GM18909 (cell line): Measurements from ENCODE around the gene PERM1.
"Not testable (repeated sequence)": the region's sequence is repeated elsewhere in the genome, so short reads cannot be mapped to it uniquely, and the experiment has no call there.

ENCODE experiments used
- ATAC-seq: cut with Tn5 transposase; IDR thresholded peaks from one replicate; pipeline ENCODE4 v1.9.1; 2021; ENCODE audit warnings: mild to moderate bottlenecking; ENCODE audit not compliant: unreplicated experiment, poor library complexity

PERM1 gene

GRCh38 chr1:978835-979743, 2.8 kb downstream of the PERM1 start:
- no peak for ATAC-seq

- ATAC-seq = no peak
These were observed 3.6 kb downstream of the PERM1 start for GRCh38 chr1:978069-978834.

GRCh38 chr1:976791-977190, 5.1 kb downstream of the PERM1 start:
- ATAC-seq = not testable (repeated sequence)

- no peak for ATAC-seq
These were observed 5.8 kb downstream of the PERM1 start for GRCh38 chr1:975896-976683.

GRCh38 chr1:975365-975764, 6.5 kb downstream of the PERM1 start:
- no peak for ATAC-seq

GRCh38 chr1:974687-975328, 7.1 kb downstream of the PERM1 start:
- ATAC-seq = no peak

- ATAC-seq = no peak
These were observed 7.6 kb downstream of the PERM1 start for GRCh38 chr1:974293-974640.

GRCh38 chr1:973459-974292, 8.2 kb downstream of the PERM1 start:
- ATAC-seq = no peak

- ATAC-seq = no peak
These were observed 9.0 kb downstream of the PERM1 start for GRCh38 chr1:972726-973458.

GRCh38 chr1:971751-972506, 10.0 kb downstream of the PERM1 start:
- no peak for ATAC-seq

GRCh38 chr1:970973-971730, 10.7 kb downstream of the PERM1 start:
- ATAC-seq = no peak

- ATAC-seq = no peak
These were observed 11.5 kb downstream of the PERM1 start for GRCh38 chr1:970242-970972.

- ATAC-seq = no peak
These were observed 12.5 kb downstream of the PERM1 start for GRCh38 chr1:969260-969855.

GRCh38 chr1:967466-968343, 14.2 kb downstream of the PERM1 start:
- no peak for ATAC-seq

GRCh38 chr1:966704-967300, 15.1 kb downstream of the PERM1 start:
- no peak for ATAC-seq
